Measurements from ENCODE around the gene B3GNT7.

Gene B3GNT7

GRCh38 chr2:231392431-231393148 is 2.9 kb upstream of the B3GNT7 start:
- peak overlapping the region; percentile 49 for H3K4me3 ChIP-seq (ENCODE audit: low read depth, low read length)
- DNase-seq (ENCODE audit: low read depth): no peak
- no peak for TF ChIP-seq CTCF (IDR thresholded peaks at IDR 0.05; ENCODE audit: low read depth, low read length, missing control alignments)

GRCh38 chr2:231393149-231394131 is 2.1 kb upstream of the B3GNT7 start:
- peak overlapping the region; percentile 49 for H3K4me3 ChIP-seq (ENCODE audit: low read depth, low read length)
- DNase-seq (ENCODE audit: low read depth): peak; percentile 53

GRCh38 chr2:231394211-231395141 is 1.0 kb upstream of the B3GNT7 start:
- peak overlapping the region; percentile 49 for H3K4me3 ChIP-seq (ENCODE audit: low read depth, low read length)
- peak; percentile 79 for DNase-seq (ENCODE audit: low read depth)
- TF ChIP-seq CTCF (IDR thresholded peaks at IDR 0.05; ENCODE audit: low read depth, low read length, missing control alignments): peak; percentile 72

More at GRCh38 chr2:231393149-231394131, 2.1 kb upstream of the B3GNT7 start:
- TF ChIP-seq CTCF (IDR thresholded peaks at IDR 0.05; ENCODE audit: low read depth, low read length, missing control alignments): no peak

- no peak for DNase-seq (ENCODE audit: low read depth)
- no peak for TF ChIP-seq CTCF (IDR thresholded peaks at IDR 0.05; ENCODE audit: low read depth, low read length, missing control alignments)
- H3K4me3 ChIP-seq (ENCODE audit: low read depth, low read length): peak overlapping the region; percentile 49
These were observed 730 bp downstream of the B3GNT7 start for GRCh38 chr2:231396058-231396821.

GRCh38 chr2:231397011-231397927 is 1.8 kb downstream of the B3GNT7 start:
- H3K4me3 ChIP-seq (ENCODE audit: low read depth, low read length): no peak overlapping the region
- no peak for TF ChIP-seq CTCF (IDR thresholded peaks at IDR 0.05; ENCODE audit: low read depth, low read length, missing control alignments)
- no peak for DNase-seq (ENCODE audit: low read depth)

Data from GM12864 (cell line).